GM23338 (cell line): ENCODE data around the gene OR6V1. TPM values are rescaled to one million over a fixed set of nuclear protein-coding genes. Genes with fewer than 3 reads are reported as not detected.

Experiments used
- ATAC-seq: fragments of 200-7000 bp; cut with Tn5 transposase; 3 replicates; pipeline ENCODE4 v1.9.1; 2020
- DNase-seq: peaks from one replicate; pipeline ENCODE4 v3.0.0-alpha.2; 2015; ENCODE audit warnings: low spot score
- H2AFZ ChIP-seq: fragments of 200-600 bp; sonication (generic); 2 replicates; pipeline ENCODE4 v1.8.0; 2016; ENCODE audit warnings: antibody characterized with exemption, mild to moderate bottlenecking, moderate library complexity
- H3F3A ChIP-seq: fragments of 200-600 bp; sonication (generic); replicated peaks from 2 replicates; pipeline ENCODE4 v1.8.0; 2017; ENCODE audit warnings: antibody characterized with exemption, mixed run types, low read depth
- H3K27ac ChIP-seq: fragments of 200-600 bp; sonication (generic); 2 replicates; pipeline ENCODE4 v1.6.1; 2016; ENCODE audit warnings: low read depth
- H3K27me3 ChIP-seq: fragments of 200-600 bp; sonication (generic); 2 replicates; pipeline ENCODE4 v1.8.0; 2016; ENCODE audit warnings: mild to moderate bottlenecking, mixed run types, moderate library complexity; ENCODE audit not compliant: insufficient read depth
- H3K36me3 ChIP-seq: fragments of 200-600 bp; sonication (generic); 2 replicates; pipeline ENCODE4 v1.8.0; 2016; ENCODE audit warnings: mild to moderate bottlenecking; ENCODE audit not compliant: insufficient read depth
- H3K4me1 ChIP-seq: fragments of 200-600 bp; sonication (generic); 2 replicates; pipeline ENCODE4 v1.8.0; 2016; ENCODE audit warnings: mild to moderate bottlenecking, moderate library complexity; ENCODE audit not compliant: insufficient read depth
- H3K4me2 ChIP-seq: fragments of 200-600 bp; sonication (generic); 2 replicates; pipeline ENCODE4 v1.7.1; 2017; ENCODE audit warnings: mixed run types
- H3K4me3 ChIP-seq: fragments of 200-600 bp; sonication (generic); 2 replicates; pipeline ENCODE4 v1.6.1; 2016; ENCODE audit warnings: mixed run types
- H3K79me2 ChIP-seq: fragments of 200-600 bp; sonication (generic); replicated peaks from 2 replicates; pipeline ENCODE4 v1.8.0; 2017; ENCODE audit warnings: mild to moderate bottlenecking; ENCODE audit not compliant: insufficient read depth
- H3K9me2 ChIP-seq: fragments of 200-600 bp; sonication (generic); 2 replicates; pipeline ENCODE4 v1.8.0; 2017; ENCODE audit not compliant: insufficient read depth
- H4K20me1 ChIP-seq: fragments of 200-600 bp; sonication (generic); replicated peaks from 2 replicates; pipeline ENCODE4 v1.8.0; 2017; ENCODE audit warnings: mild to moderate bottlenecking; ENCODE audit not compliant: insufficient read depth
- H3K27ac Mint-ChIP-seq: 2 replicates; pipeline ENCODE4 v1.8.0; 2020; ENCODE audit warnings: inconsistent platforms, mild to moderate bottlenecking, moderate library complexity, mixed read lengths
- H3K27me3 Mint-ChIP-seq: 3 replicates; pipeline ENCODE4 v1.8.0; 2022; ENCODE audit warnings: low read depth, mild to moderate bottlenecking, moderate library complexity, mixed read lengths, inconsistent platforms; ENCODE audit not compliant: insufficient read depth, poor library complexity
- H3K36me3 Mint-ChIP-seq: 3 replicates; pipeline ENCODE4 v1.8.0; 2021; ENCODE audit warnings: low read depth, mild to moderate bottlenecking, inconsistent platforms, moderate library complexity, mixed read lengths
- H3K4me1 Mint-ChIP-seq: 3 replicates; pipeline ENCODE4 v1.8.0; 2020; ENCODE audit warnings: mild to moderate bottlenecking, inconsistent platforms, mixed read lengths
- H3K4me3 Mint-ChIP-seq: 3 replicates; pipeline ENCODE4 v1.8.0; 2021; ENCODE audit warnings: moderate library complexity, mild to moderate bottlenecking, inconsistent platforms, mixed read lengths
- H3K9me3 Mint-ChIP-seq: 3 replicates; pipeline ENCODE4 v1.8.0; 2020; ENCODE audit warnings: moderate library complexity, mild to moderate bottlenecking, inconsistent platforms, mixed read lengths
- CREB1 ChIP-seq: fragments of 250-450 bp; sonication (Bioruptor Pico); IDR thresholded peaks from 2 replicates; pipeline ENCODE4 v1.5.0; 2020; ENCODE audit warnings: low read depth, mild to moderate bottlenecking, moderate library complexity
- EZH2 ChIP-seq: fragments of 200-600 bp; sonication (generic); IDR thresholded peaks from one replicate; pipeline ENCODE4 v1.8.0; 2017; ENCODE audit warnings: antibody characterized with exemption, mild to moderate bottlenecking, low read depth; ENCODE audit not compliant: unreplicated experiment
- EZH2phosphoT487 ChIP-seq: fragments of 200-600 bp; sonication (generic); IDR thresholded peaks from one replicate; pipeline ENCODE4 v1.8.1; 2018; ENCODE audit warnings: antibody characterized with exemption; ENCODE audit not compliant: unreplicated experiment
- JUNB ChIP-seq: IDR thresholded peaks from one replicate; pipeline ENCODE4 v1.6.1; 2016; ENCODE audit warnings: antibody characterized with exemption; ENCODE audit not compliant: unreplicated experiment
- NANOG ChIP-seq: IDR thresholded peaks from 2 replicates; pipeline ENCODE4 v1.6.1; 2016; ENCODE audit warnings: antibody characterized with exemption, borderline replicate concordance
- POLR2AphosphoS5 ChIP-seq: IDR thresholded peaks from 2 replicates; pipeline ENCODE4 v1.6.1; 2016; ENCODE audit warnings: antibody characterized with exemption, low read depth
- STAT1 ChIP-seq: IDR thresholded peaks from one replicate; pipeline ENCODE4 v1.6.1; 2016; ENCODE audit warnings: antibody characterized with exemption; ENCODE audit not compliant: unreplicated experiment
- ZNF114 ChIP-seq: fragments of 250-450 bp; sonication (Bioruptor Pico); IDR thresholded peaks from 2 replicates; pipeline ENCODE4 v1.5.0; 2020; ENCODE audit warnings: mild to moderate bottlenecking, moderate library complexity
- ZNF331 ChIP-seq: fragments of 250-450 bp; sonication (Bioruptor Pico); IDR thresholded peaks from 2 replicates; pipeline ENCODE4 v1.5.0; 2020; ENCODE audit warnings: low read depth, mild to moderate bottlenecking, moderate library complexity
- polyA plus RNA-seq: library from polyadenylated mRNA; unstranded; fragments of >200 nt; fragmentation: Nextera tagmentation; extraction: Ambion mirVana; gene quantifications from 2 replicates; pipeline ENCODE4 v1.2.1, GENCODE V29; 2016
- total RNA-seq: library from RNA; depleted of rRNA; stranded (reverse); fragments of >200 nt; shearing (Covaris generic); gene quantifications from 2 replicates; pipeline ENCODE4 v1.2.3, GENCODE V29; 2014
- TF ChIP-seq, protein P1 (sequence below), 2 experiments: fragments of 200-600 bp in 1 of 2; sonication (generic) in 1 of 2; conservative IDR thresholded peaks; 2 replicates each; pipeline versions ENCODE4 v1.5.1 to v1.6.1; 2016 to 2017; ENCODE audit warnings: antibody characterized with exemption in 2 of 2, low read depth in 2 of 2, mild to moderate bottlenecking in 2 of 2, moderate library complexity in 1 of 2
- TF ChIP-seq, protein P2 (sequence below): IDR thresholded peaks from one replicate; pipeline ENCODE4 v1.6.1; 2018; ENCODE audit warnings: antibody characterized with exemption; ENCODE audit not compliant: unreplicated experiment
- TF ChIP-seq, protein P3 (sequence below): fragments of 250-450 bp; sonication (Bioruptor Pico); IDR thresholded peaks from 2 replicates; pipeline ENCODE4 v1.5.0; 2020; ENCODE audit warnings: mild to moderate bottlenecking, moderate library complexity
- TF ChIP-seq, protein P4 (sequence below): IDR thresholded peaks from 2 replicates; pipeline ENCODE4 v1.6.1; 2016; ENCODE audit warnings: antibody characterized with exemption

Gene OR6V1
- total and polyA plus RNA-seq, 2 experiments from 2014 or later = not detected

DNA sequence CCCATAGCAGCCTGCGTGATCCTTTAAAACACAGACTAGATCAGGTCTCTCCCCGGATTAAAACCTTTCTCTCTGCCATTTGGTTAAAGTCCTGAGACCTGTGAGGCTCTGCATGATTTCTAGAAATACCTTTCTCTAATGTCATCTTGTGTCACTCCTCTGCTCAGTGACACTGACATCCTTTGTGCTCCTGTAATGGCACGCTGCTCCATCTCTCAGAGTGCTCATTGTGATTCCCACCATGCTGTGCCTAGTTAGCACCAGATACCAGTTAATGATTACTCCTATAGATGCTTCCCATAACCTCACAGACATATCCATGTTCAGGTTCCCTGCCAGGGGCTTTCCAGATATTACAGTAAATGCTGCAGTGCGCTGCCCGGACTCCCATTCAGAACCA lies 13.5 kb upstream of the OR6V1 start:
- no peaks in the 10 kb centered on the region for H3K4me1 ChIP-seq
- no peaks in the 10 kb centered on the region for H4K20me1 ChIP-seq
- H3K36me3 ChIP-seq = no peaks in the 10 kb centered on the region
- no peak overlapping the region for H3K27ac ChIP-seq
- DNase-seq (no peak), ATAC-seq (no peak)
- no peak overlapping the region for H3K4me3 ChIP-seq
- Mint-ChIP-seq H3K9me3 (no peaks in the 10 kb centered on the region; the same call in 2 of the 3 replicates), H3K27me3 (no peaks in the 10 kb centered on the region), H3K27ac (no peak overlapping the region), H3K4me1 (peaks cover 4% of the 10 kb centered on the region; the same call in 1 of the 3 replicates), H3K36me3 (no peaks in the 10 kb centered on the region), H3K4me3 (no peak overlapping the region)
- H3K79me2 ChIP-seq = no peaks in the 10 kb centered on the region
- H3K27me3 ChIP-seq = no peaks in the 10 kb centered on the region
- TF ChIP-seq, protein P1, sequence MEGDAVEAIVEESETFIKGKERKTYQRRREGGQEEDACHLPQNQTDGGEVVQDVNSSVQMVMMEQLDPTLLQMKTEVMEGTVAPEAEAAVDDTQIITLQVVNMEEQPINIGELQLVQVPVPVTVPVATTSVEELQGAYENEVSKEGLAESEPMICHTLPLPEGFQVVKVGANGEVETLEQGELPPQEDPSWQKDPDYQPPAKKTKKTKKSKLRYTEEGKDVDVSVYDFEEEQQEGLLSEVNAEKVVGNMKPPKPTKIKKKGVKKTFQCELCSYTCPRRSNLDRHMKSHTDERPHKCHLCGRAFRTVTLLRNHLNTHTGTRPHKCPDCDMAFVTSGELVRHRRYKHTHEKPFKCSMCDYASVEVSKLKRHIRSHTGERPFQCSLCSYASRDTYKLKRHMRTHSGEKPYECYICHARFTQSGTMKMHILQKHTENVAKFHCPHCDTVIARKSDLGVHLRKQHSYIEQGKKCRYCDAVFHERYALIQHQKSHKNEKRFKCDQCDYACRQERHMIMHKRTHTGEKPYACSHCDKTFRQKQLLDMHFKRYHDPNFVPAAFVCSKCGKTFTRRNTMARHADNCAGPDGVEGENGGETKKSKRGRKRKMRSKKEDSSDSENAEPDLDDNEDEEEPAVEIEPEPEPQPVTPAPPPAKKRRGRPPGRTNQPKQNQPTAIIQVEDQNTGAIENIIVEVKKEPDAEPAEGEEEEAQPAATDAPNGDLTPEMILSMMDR (conservative IDR thresholded peaks at IDR 0.05; ENCODE audit: low read depth in 2 of 2) = no peak
- TF ChIP-seq ZNF114 = no peak
- TF ChIP-seq NANOG = no peak
- TF ChIP-seq, protein P2, sequence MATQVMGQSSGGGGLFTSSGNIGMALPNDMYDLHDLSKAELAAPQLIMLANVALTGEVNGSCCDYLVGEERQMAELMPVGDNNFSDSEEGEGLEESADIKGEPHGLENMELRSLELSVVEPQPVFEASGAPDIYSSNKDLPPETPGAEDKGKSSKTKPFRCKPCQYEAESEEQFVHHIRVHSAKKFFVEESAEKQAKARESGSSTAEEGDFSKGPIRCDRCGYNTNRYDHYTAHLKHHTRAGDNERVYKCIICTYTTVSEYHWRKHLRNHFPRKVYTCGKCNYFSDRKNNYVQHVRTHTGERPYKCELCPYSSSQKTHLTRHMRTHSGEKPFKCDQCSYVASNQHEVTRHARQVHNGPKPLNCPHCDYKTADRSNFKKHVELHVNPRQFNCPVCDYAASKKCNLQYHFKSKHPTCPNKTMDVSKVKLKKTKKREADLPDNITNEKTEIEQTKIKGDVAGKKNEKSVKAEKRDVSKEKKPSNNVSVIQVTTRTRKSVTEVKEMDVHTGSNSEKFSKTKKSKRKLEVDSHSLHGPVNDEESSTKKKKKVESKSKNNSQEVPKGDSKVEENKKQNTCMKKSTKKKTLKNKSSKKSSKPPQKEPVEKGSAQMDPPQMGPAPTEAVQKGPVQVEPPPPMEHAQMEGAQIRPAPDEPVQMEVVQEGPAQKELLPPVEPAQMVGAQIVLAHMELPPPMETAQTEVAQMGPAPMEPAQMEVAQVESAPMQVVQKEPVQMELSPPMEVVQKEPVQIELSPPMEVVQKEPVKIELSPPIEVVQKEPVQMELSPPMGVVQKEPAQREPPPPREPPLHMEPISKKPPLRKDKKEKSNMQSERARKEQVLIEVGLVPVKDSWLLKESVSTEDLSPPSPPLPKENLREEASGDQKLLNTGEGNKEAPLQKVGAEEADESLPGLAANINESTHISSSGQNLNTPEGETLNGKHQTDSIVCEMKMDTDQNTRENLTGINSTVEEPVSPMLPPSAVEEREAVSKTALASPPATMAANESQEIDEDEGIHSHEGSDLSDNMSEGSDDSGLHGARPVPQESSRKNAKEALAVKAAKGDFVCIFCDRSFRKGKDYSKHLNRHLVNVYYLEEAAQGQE = no peak
- TF ChIP-seq EZH2phosphoT487 = no peak
- TF ChIP-seq CREB1 (CRISPR knock-in tag) = no peak
- no peak for TF ChIP-seq JUNB
- TF ChIP-seq ZNF331 (CRISPR knock-in tag) = no peak
- TF ChIP-seq POLR2AphosphoS5 = no peak
- TF ChIP-seq STAT1 = no peak
- TF ChIP-seq EZH2 = no peak
- TF ChIP-seq, protein P3, sequence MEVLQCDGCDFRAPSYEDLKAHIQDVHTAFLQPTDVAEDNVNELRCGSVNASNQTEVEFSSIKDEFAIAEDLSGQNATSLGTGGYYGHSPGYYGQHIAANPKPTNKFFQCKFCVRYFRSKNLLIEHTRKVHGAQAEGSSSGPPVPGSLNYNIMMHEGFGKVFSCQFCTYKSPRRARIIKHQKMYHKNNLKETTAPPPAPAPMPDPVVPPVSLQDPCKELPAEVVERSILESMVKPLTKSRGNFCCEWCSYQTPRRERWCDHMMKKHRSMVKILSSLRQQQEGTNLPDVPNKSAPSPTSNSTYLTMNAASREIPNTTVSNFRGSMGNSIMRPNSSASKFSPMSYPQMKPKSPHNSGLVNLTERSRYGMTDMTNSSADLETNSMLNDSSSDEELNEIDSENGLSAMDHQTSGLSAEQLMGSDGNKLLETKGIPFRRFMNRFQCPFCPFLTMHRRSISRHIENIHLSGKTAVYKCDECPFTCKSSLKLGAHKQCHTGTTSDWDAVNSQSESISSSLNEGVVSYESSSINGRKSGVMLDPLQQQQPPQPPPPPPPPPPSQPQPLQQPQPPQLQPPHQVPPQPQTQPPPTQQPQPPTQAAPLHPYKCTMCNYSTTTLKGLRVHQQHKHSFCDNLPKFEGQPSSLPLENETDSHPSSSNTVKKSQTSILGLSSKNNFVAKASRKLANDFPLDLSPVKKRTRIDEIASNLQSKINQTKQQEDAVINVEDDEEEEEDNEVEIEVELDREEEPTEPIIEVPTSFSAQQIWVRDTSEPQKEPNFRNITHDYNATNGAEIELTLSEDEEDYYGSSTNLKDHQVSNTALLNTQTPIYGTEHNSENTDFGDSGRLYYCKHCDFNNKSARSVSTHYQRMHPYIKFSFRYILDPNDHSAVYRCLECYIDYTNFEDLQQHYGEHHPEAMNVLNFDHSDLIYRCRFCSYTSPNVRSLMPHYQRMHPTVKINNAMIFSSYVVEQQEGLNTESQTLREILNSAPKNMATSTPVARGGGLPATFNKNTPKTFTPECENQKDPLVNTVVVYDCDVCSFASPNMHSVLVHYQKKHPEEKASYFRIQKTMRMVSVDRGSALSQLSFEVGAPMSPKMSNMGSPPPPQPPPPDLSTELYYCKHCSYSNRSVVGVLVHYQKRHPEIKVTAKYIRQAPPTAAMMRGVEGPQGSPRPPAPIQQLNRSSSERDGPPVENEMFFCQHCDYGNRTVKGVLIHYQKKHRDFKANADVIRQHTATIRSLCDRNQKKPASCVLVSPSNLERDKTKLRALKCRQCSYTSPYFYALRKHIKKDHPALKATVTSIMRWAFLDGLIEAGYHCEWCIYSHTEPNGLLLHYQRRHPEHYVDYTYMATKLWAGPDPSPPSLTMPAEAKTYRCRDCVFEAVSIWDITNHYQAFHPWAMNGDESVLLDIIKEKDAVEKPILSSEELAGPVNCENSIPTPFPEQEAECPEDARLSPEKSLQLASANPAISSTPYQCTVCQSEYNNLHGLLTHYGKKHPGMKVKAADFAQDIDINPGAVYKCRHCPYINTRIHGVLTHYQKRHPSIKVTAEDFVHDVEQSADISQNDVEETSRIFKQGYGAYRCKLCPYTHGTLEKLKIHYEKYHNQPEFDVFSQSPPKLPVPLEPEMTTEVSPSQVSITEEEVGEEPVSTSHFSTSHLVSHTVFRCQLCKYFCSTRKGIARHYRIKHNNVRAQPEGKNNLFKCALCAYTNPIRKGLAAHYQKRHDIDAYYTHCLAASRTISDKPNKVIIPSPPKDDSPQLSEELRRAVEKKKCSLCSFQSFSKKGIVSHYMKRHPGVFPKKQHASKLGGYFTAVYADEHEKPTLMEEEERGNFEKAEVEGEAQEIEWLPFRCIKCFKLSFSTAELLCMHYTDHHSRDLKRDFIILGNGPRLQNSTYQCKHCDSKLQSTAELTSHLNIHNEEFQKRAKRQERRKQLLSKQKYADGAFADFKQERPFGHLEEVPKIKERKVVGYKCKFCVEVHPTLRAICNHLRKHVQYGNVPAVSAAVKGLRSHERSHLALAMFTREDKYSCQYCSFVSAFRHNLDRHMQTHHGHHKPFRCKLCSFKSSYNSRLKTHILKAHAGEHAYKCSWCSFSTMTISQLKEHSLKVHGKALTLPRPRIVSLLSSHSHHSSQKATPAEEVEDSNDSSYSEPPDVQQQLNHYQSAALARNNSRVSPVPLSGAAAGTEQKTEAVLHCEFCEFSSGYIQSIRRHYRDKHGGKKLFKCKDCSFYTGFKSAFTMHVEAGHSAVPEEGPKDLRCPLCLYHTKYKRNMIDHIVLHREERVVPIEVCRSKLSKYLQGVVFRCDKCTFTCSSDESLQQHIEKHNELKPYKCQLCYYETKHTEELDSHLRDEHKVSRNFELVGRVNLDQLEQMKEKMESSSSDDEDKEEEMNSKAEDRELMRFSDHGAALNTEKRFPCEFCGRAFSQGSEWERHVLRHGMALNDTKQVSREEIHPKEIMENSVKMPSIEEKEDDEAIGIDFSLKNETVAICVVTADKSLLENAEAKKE (CRISPR knock-in tag) = no peak
- TF ChIP-seq, protein P4, sequence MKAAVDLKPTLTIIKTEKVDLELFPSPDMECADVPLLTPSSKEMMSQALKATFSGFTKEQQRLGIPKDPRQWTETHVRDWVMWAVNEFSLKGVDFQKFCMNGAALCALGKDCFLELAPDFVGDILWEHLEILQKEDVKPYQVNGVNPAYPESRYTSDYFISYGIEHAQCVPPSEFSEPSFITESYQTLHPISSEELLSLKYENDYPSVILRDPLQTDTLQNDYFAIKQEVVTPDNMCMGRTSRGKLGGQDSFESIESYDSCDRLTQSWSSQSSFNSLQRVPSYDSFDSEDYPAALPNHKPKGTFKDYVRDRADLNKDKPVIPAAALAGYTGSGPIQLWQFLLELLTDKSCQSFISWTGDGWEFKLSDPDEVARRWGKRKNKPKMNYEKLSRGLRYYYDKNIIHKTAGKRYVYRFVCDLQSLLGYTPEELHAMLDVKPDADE = no peak
- H3K9me2 ChIP-seq = no peaks in the 10 kb centered on the region
- H2AFZ ChIP-seq = no peak overlapping the region
- no peaks in the 10 kb centered on the region for H3F3A ChIP-seq
- H3K4me2 ChIP-seq = no peak overlapping the region
